Measurements from ENCODE around the gene DGKZ.

DNA sequence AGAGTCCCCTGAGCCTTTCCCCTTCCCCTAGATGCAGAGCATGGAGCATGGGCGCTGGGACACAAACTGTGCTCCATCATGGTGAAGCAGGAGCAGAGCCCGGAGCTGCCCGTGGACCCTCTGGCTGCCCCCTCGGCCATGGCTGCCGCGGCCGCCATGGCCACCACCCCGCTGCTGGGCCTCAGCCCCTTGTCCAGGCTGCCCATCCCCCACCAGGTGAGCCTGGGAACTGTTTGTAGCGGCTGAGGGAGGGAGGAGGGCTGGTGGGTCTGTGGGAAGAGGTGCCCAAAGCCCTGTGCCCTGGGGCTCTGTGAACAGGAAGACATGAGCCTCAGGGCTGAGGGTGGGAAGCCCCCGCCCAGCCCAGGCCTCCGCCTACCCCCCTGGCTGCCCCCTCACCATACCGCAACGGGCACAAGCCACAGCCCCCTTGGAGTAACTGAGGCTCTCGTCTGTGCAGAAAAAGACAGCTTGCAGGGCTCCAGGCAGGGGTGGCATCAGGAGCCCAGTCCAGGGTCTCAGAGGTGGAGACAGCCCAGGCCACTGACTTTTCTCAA is 39.4 kb upstream of the DGKZ start:
- no peak for TF ChIP-seq POLR2A (IDR thresholded peaks at IDR 0.05)
- TF ChIP-seq, protein P1, sequence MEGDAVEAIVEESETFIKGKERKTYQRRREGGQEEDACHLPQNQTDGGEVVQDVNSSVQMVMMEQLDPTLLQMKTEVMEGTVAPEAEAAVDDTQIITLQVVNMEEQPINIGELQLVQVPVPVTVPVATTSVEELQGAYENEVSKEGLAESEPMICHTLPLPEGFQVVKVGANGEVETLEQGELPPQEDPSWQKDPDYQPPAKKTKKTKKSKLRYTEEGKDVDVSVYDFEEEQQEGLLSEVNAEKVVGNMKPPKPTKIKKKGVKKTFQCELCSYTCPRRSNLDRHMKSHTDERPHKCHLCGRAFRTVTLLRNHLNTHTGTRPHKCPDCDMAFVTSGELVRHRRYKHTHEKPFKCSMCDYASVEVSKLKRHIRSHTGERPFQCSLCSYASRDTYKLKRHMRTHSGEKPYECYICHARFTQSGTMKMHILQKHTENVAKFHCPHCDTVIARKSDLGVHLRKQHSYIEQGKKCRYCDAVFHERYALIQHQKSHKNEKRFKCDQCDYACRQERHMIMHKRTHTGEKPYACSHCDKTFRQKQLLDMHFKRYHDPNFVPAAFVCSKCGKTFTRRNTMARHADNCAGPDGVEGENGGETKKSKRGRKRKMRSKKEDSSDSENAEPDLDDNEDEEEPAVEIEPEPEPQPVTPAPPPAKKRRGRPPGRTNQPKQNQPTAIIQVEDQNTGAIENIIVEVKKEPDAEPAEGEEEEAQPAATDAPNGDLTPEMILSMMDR (IDR thresholded peaks at IDR 0.05), result no peak
